ENCODE results near the gene IL15RA. TPM values are rescaled to one million over a fixed set of nuclear protein-coding genes. Genes with fewer than 3 reads are reported as not detected.

Gene IL15RA
- total and polyA plus RNA-seq, 10 donors = 9.9 to 37.4 (median 21.0) TPM

DNA sequence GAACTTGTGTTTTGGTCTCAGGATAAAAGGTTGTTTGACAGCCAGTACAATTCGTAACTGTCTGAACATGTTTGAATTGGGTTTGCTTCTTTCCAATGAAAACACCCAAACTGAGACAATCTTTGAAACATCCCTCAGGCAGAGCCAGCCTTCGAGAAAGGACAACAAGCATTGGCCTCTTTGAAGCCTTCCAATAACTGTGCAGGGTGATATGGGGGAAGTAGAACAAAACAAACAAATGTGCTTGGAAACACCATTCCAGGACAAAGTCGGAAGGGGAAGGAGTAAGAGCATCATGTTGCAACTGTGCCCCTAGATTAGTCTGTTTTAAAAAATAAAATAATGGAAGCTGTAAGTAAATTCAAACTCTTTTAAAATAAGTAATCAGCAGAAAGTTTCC lies 45.3 kb upstream of the IL15RA start:
- no peak for DNase-seq
- intact Hi-C loops (cut with DNase I; ENCODE audit: low total_unique reads) = no loop called here
- Histone ChIP-seq H3K4me3 (no peak overlapping the region), H3K36me3 (peaks cover 0 to 49% (median 2%) of the 10 kb centered on the region in 6 donors), H3K27ac (no peak overlapping the region), H3K27me3 (replicated peaks in 1 of 7) (no peaks in the 10 kb centered on the region), H3K9me3 (no peaks in the 10 kb centered on the region), H3K4me1 (peaks cover 0 to 11% (median 3%) of the 10 kb centered on the region in 6 donors)
- TF ChIP-seq POLR2A (IDR thresholded peaks at IDR 0.05) (no peak), POLR2AphosphoS5 (IDR thresholded peaks at IDR 0.05) (no peak)
- TF ChIP-seq, protein P1, sequence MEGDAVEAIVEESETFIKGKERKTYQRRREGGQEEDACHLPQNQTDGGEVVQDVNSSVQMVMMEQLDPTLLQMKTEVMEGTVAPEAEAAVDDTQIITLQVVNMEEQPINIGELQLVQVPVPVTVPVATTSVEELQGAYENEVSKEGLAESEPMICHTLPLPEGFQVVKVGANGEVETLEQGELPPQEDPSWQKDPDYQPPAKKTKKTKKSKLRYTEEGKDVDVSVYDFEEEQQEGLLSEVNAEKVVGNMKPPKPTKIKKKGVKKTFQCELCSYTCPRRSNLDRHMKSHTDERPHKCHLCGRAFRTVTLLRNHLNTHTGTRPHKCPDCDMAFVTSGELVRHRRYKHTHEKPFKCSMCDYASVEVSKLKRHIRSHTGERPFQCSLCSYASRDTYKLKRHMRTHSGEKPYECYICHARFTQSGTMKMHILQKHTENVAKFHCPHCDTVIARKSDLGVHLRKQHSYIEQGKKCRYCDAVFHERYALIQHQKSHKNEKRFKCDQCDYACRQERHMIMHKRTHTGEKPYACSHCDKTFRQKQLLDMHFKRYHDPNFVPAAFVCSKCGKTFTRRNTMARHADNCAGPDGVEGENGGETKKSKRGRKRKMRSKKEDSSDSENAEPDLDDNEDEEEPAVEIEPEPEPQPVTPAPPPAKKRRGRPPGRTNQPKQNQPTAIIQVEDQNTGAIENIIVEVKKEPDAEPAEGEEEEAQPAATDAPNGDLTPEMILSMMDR (IDR thresholded peaks at IDR 0.05 in 8 of 11, conservative IDR thresholded peaks at IDR 0.05 in 3 of 11) = no peak
- WGBS, 5 donors = 70 to 86% (median 83%) methylated on average over 3 of the region's 3 CpGs

DNA sequence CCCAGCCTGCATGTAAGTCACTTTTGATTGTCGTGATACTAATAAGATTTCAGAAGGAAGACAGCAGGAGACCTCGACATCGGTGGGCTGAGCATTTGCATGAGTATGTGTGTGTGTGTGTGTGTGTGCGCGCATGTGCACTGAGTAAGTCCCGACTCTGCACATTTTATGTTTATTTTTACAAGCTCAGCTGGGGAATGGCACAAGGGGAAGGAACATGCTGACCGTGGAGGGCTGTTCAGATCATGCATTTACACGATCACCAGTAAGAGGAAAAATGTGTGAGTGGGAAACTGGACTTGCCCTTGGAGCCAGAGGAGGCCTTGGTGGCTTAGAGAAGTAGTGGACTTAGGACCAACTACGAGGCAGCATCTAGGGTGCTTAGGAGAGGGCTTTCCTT lies 43.5 kb upstream of the IL15RA start:
- H3K27me3 ChIP-seq (replicated peaks in 1 of 7) = no peaks in the 10 kb centered on the region
- no peak for TF ChIP-seq POLR2A (IDR thresholded peaks at IDR 0.05)
- TF ChIP-seq POLR2AphosphoS5 (IDR thresholded peaks at IDR 0.05) = no peak
- peaks cover 0 to 49% (median 2%) of the 10 kb centered on the region in 6 donors for H3K36me3 ChIP-seq
- H3K4me1 ChIP-seq = peaks cover 0 to 19% (median 6%) of the 10 kb centered on the region in 6 donors
- intact Hi-C loops (cut with DNase I; ENCODE audit: low total_unique reads) = no loop called here
- 55 to 81% (median 65%) methylated on average over 9 of the region's 9 CpGs for WGBS, 5 donors
- no peak overlapping the region for H3K4me3 ChIP-seq
- H3K27ac ChIP-seq = no peak overlapping the region
- H3K9me3 ChIP-seq = no peaks in the 10 kb centered on the region
- no peak for DNase-seq

DNA sequence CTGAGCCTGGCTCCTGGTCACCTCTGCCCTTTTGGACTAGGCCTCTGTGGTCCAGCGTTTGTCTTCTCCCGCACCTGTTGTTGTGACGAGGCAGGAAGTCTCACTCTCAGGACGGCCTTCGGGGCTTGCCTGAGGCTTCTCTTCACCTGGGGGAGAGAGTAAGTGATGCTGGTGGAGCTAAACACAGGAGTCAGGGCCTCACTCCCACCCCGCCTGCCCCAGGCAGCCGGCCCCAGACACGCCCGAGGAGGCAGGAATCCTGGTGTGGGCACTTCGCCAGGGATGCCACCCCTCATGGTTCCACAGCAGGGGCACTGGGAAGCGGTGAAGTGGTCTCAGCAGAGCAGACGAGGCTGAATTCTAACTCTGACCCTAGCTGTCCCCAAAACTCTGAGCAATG lies 42.5 kb upstream of the IL15RA start:
- DNase-seq = no peak
- Histone ChIP-seq H3K9me3 (no peaks in the 10 kb centered on the region), H3K4me1 (peaks cover 0 to 19% (median 6%) of the 10 kb centered on the region in 6 donors), H3K27ac (no peak overlapping the region), H3K36me3 (peaks cover 0 to 39% (median 2%) of the 10 kb centered on the region in 6 donors), H3K4me3 (no peak overlapping the region), H3K27me3 (replicated peaks in 1 of 7) (no peaks in the 10 kb centered on the region)
- intact Hi-C loops (cut with DNase I; ENCODE audit: low total_unique reads) = loop anchor here (10.0 kb wide), 1 partner anchor 385 kb away; no protein-coding TSS in a partner anchor
- WGBS, 5 donors = 91 to 94% (median 93%) methylated on average over 9 to 12 of the region's 12 CpGs
- TF ChIP-seq, protein P1 (IDR thresholded peaks at IDR 0.05 in 8 of 11, conservative IDR thresholded peaks at IDR 0.05 in 3 of 11) = no peak
- TF ChIP-seq POLR2AphosphoS5 (IDR thresholded peaks at IDR 0.05) = peak in 1 of 3 donors; percentile 27
- no peak for TF ChIP-seq POLR2A (IDR thresholded peaks at IDR 0.05)

DNA sequence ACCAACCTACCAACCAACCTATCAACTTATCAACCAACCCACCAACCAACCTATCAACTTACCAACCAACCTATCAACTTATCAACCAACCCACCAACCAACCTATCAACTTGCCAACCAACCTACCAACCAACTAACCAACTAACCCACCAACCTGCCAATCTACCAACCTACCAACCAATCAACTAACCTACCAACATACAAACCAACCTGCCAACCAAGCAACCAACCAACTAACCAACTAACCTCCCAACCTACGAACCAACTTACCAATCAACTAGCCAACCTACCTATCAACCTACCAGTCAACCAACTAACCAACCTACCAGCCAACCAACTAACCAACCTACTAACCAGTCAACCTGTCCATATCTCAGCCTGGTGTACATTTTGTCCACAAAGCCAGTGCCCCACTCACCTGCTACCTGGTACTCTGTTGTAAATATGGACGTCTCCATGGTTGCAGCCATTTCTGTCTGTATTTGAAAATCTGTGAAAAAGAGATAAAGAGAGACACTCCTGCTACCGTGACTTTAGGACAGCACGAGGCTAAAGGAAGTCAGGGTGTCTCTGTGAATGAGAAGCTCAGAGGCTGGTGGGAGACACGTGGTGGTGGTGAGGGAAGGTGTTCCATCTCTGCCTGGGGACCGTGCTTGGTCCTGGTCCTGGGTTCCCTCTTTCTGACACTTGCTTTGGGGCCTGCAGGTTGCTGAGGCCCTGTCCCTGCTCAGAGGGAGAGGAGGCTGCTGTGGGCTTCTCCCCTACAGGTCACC lies 41.9 kb upstream of the IL15RA start:
- 88 to 95% (median 91%) methylated on average over 6 of the region's 6 CpGs for WGBS, 5 donors
- DNase-seq = no peak
- peaks cover 0 to 33% (median 2%) of the 10 kb centered on the region in 6 donors for H3K36me3 ChIP-seq
- H3K4me3 ChIP-seq = no peak overlapping the region
- intact Hi-C loops (cut with DNase I; ENCODE audit: low total_unique reads) = loop anchor here (10.0 kb wide), 1 partner anchor 386 kb away; no protein-coding TSS in a partner anchor
- H3K4me1 ChIP-seq = peaks cover 0 to 25% (median 10%) of the 10 kb centered on the region in 6 donors
- H3K27ac ChIP-seq = peak overlapping the region in 5 of 8 donors; percentile 22 to 75 (median 65)
- no peaks in the 10 kb centered on the region for H3K9me3 ChIP-seq
- H3K27me3 ChIP-seq (replicated peaks in 1 of 7) = no peaks in the 10 kb centered on the region
- TF ChIP-seq POLR2A (IDR thresholded peaks at IDR 0.05) = no peak
- TF ChIP-seq, protein P1 (IDR thresholded peaks at IDR 0.05 in 8 of 11, conservative IDR thresholded peaks at IDR 0.05 in 3 of 11) = no peak
- TF ChIP-seq POLR2AphosphoS5 (IDR thresholded peaks at IDR 0.05) = no peak
